NCI-H1694 treated with DMSO at 0.1 percent for 48 hours (cell line): ENCODE results near the gene NYNRIN.

ENCODE experiments used
- DNase-seq: peaks from one replicate; lab custom pipeline; 2025; lab: John Stamatoyannopoulos, UW

The NYNRIN gene

GRCh38 chr14:24392325-24393091, 6.3 kb upstream of the NYNRIN start:
- peak; percentile 25 for DNase-seq

GRCh38 chr14:24394275-24394674, 4.5 kb upstream of the NYNRIN start:
- peak; percentile 32 for DNase-seq

GRCh38 chr14:24395609-24396582, 2.9 kb upstream of the NYNRIN start:
- no peak for DNase-seq

- no peak for DNase-seq
Measured at GRCh38 chr14:24397639-24398292, 1.0 kb upstream of the NYNRIN start.

GRCh38 chr14:24398293-24398652, 530 bp upstream of the NYNRIN start:
- DNase-seq = peak; percentile 26

GRCh38 chr14:24399447-24399822, 632 bp downstream of the NYNRIN start:
- DNase-seq = no peak

GRCh38 chr14:24399999-24400718, 1.4 kb downstream of the NYNRIN start:
- no peak for DNase-seq

GRCh38 chr14:24401810-24402702, 3.3 kb downstream of the NYNRIN start:
- no peak for DNase-seq

GRCh38 chr14:24403294-24403998, 4.6 kb downstream of the NYNRIN start:
- DNase-seq = no peak

- DNase-seq = no peak
Measured at GRCh38 chr14:24404814-24405213, 6.0 kb downstream of the NYNRIN start.

GRCh38 chr14:24406416-24406815, 7.6 kb downstream of the NYNRIN start:
- DNase-seq = no peak

GRCh38 chr14:24407608-24408325, 9.0 kb downstream of the NYNRIN start:
- no peak for DNase-seq

- peak; percentile 86 for DNase-seq
Measured at GRCh38 chr14:24408764-24409163, 10.0 kb downstream of the NYNRIN start.

GRCh38 chr14:24409192-24409591, 10.4 kb downstream of the NYNRIN start:
- peak; percentile 23 for DNase-seq

- DNase-seq = no peak
Measured at GRCh38 chr14:24409956-24410355, 11.2 kb downstream of the NYNRIN start.

- peak; percentile 29 for DNase-seq
Measured at GRCh38 chr14:24411443-24412389, 12.9 kb downstream of the NYNRIN start.

- no peak for DNase-seq
Measured at GRCh38 chr14:24414077-24414476, 15.3 kb downstream of the NYNRIN start.

- no peak for DNase-seq
Measured at GRCh38 chr14:24414732-24415420, 16.1 kb downstream of the NYNRIN start.
